Measurements from ENCODE around the gene NISCH.

NISCH gene

GRCh38 chr3:52483577-52484381 lies 28.4 kb downstream of the NISCH start:
- Mint-ChIP-seq H3K9me3 (no peaks in the 10 kb centered on the region), H3K27ac (no peak overlapping the region), H3K36me3 (ENCODE audit: low read depth) (peaks cover 26% of the 10 kb centered on the region), H3K4me3 (no peak overlapping the region), H3K4me1 (no peaks in the 10 kb centered on the region), H3K27me3 (no peaks in the 10 kb centered on the region)
- DNase-seq = no peak
- ATAC-seq = no peak

- DNase-seq = no peak
- no peak overlapping the region for H3K27ac Mint-ChIP-seq
- no peaks in the 10 kb centered on the region for H3K27me3 Mint-ChIP-seq
- H3K9me3 Mint-ChIP-seq = no peaks in the 10 kb centered on the region
- H3K36me3 Mint-ChIP-seq (ENCODE audit: low read depth) = peaks cover 19% of the 10 kb centered on the region
- ATAC-seq = no peak
- H3K4me3 Mint-ChIP-seq = no peak overlapping the region
- no peaks in the 10 kb centered on the region for H3K4me1 Mint-ChIP-seq
These were observed 29.5 kb downstream of the NISCH start for GRCh38 chr3:52484680-52485461.

GRCh38 chr3:52487050-52487787 lies 31.8 kb downstream of the NISCH start:
- H3K36me3 Mint-ChIP-seq (ENCODE audit: low read depth) = peaks cover 13% of the 10 kb centered on the region
- no peaks in the 10 kb centered on the region for H3K4me1 Mint-ChIP-seq
- no peak for ATAC-seq
- H3K4me3 Mint-ChIP-seq = no peak overlapping the region
- H3K27me3 Mint-ChIP-seq = no peaks in the 10 kb centered on the region
- H3K9me3 Mint-ChIP-seq = no peaks in the 10 kb centered on the region
- no peak for DNase-seq
- no peak overlapping the region for H3K27ac Mint-ChIP-seq

GRCh38 chr3:52487788-52488691 lies 32.6 kb downstream of the NISCH start:
- Mint-ChIP-seq H3K4me3 (no peak overlapping the region), H3K27ac (no peak overlapping the region), H3K36me3 (ENCODE audit: low read depth) (peaks cover 18% of the 10 kb centered on the region), H3K9me3 (no peaks in the 10 kb centered on the region), H3K4me1 (no peaks in the 10 kb centered on the region), H3K27me3 (no peaks in the 10 kb centered on the region)
- DNase-seq (no peak), ATAC-seq (no peak)

- Mint-ChIP-seq H3K9me3 (no peaks in the 10 kb centered on the region), H3K4me1 (no peaks in the 10 kb centered on the region), H3K36me3 (ENCODE audit: low read depth) (peaks cover 17% of the 10 kb centered on the region), H3K27ac (no peak overlapping the region), H3K27me3 (no peaks in the 10 kb centered on the region), H3K4me3 (no peak overlapping the region)
- ATAC-seq (no peak), DNase-seq (no peak)
These were observed 33.3 kb downstream of the NISCH start for GRCh38 chr3:52488746-52489145.

GRCh38 chr3:52489453-52489852 lies 34.0 kb downstream of the NISCH start:
- Mint-ChIP-seq H3K27ac (no peak overlapping the region), H3K9me3 (no peaks in the 10 kb centered on the region), H3K4me3 (no peak overlapping the region), H3K27me3 (no peaks in the 10 kb centered on the region), H3K4me1 (no peaks in the 10 kb centered on the region), H3K36me3 (ENCODE audit: low read depth) (peaks cover 14% of the 10 kb centered on the region)
- no peak for DNase-seq
- ATAC-seq = no peak

- no peaks in the 10 kb centered on the region for H3K9me3 Mint-ChIP-seq
- H3K4me1 Mint-ChIP-seq = no peaks in the 10 kb centered on the region
- no peak for ATAC-seq
- no peak overlapping the region for H3K4me3 Mint-ChIP-seq
- no peak for DNase-seq
- H3K27me3 Mint-ChIP-seq = no peaks in the 10 kb centered on the region
- peaks cover 14% of the 10 kb centered on the region for H3K36me3 Mint-ChIP-seq (ENCODE audit: low read depth)
- H3K27ac Mint-ChIP-seq = no peak overlapping the region
These were observed 34.9 kb downstream of the NISCH start for GRCh38 chr3:52490035-52490938.

GRCh38 chr3:52490939-52491526 lies 35.6 kb downstream of the NISCH start:
- Mint-ChIP-seq H3K9me3 (no peaks in the 10 kb centered on the region), H3K4me1 (no peaks in the 10 kb centered on the region), H3K27ac (no peak overlapping the region), H3K27me3 (no peaks in the 10 kb centered on the region), H3K36me3 (ENCODE audit: low read depth) (peaks cover 8% of the 10 kb centered on the region), H3K4me3 (no peak overlapping the region)
- DNase-seq = no peak
- ATAC-seq = no peak

- H3K9me3 Mint-ChIP-seq = no peaks in the 10 kb centered on the region
These were observed 36.7 kb downstream of the NISCH start for GRCh38 chr3:52492059-52492458.

GRCh38 chr3:52493232-52494017 lies 38.0 kb downstream of the NISCH start:
- Mint-ChIP-seq H3K27me3 (no peaks in the 10 kb centered on the region), H3K4me3 (no peak overlapping the region), H3K9me3 (no peaks in the 10 kb centered on the region), H3K4me1 (peaks cover 4% of the 10 kb centered on the region), H3K36me3 (ENCODE audit: low read depth) (peaks cover 5% of the 10 kb centered on the region), H3K27ac (no peak overlapping the region)
- ATAC-seq = peak; percentile 13
- DNase-seq = no peak

More at GRCh38 chr3:52492059-52492458, 36.7 kb downstream of the NISCH start:
- Mint-ChIP-seq H3K27me3 (no peaks in the 10 kb centered on the region), H3K36me3 (ENCODE audit: low read depth) (peaks cover 8% of the 10 kb centered on the region), H3K4me1 (no peaks in the 10 kb centered on the region), H3K27ac (no peak overlapping the region), H3K4me3 (no peak overlapping the region)
- DNase-seq (no peak), ATAC-seq (no peak)

GRCh38 chr3:52494445-52494844 lies 39.0 kb downstream of the NISCH start:
- no peak for ATAC-seq
- DNase-seq = no peak
- H3K27ac Mint-ChIP-seq = peak overlapping the region; percentile 39
- H3K36me3 Mint-ChIP-seq (ENCODE audit: low read depth) = peaks cover 5% of the 10 kb centered on the region
- H3K9me3 Mint-ChIP-seq = no peaks in the 10 kb centered on the region
- H3K27me3 Mint-ChIP-seq = no peaks in the 10 kb centered on the region
- no peak overlapping the region for H3K4me3 Mint-ChIP-seq
- H3K4me1 Mint-ChIP-seq = peaks cover 6% of the 10 kb centered on the region

- Mint-ChIP-seq H3K27me3 (no peaks in the 10 kb centered on the region), H3K27ac (peak within 1 kb of the TSS; percentile 39), H3K4me1 (peaks cover 6% of the 10 kb centered on the region), H3K36me3 (ENCODE audit: low read depth) (peaks cover 5% of the 10 kb centered on the region), H3K9me3 (no peaks in the 10 kb centered on the region), H3K4me3 (no peak within 1 kb of the TSS)
- DNase-seq = no peak
- no peak for ATAC-seq
These were observed 39.6 kb downstream of the NISCH start, which contains the start of gene STAB1 for GRCh38 chr3:52494886-52495495. TSS of gene STAB1 (plus strand) at chr3:52495338. CDS start at chr3:52495414, 76 bp downstream.
